Choroid plexus epithelial cell (primary cell): ENCODE results near the gene MGMT.

ENCODE experiments used
- DNase-seq: peaks from one replicate; pipeline ENCODE4 v3.0.0-alpha.2; 2010; ENCODE audit warnings: low read depth
- H3K4me3 ChIP-seq: 2 replicates; pipeline ENCODE4 v1.5.1; 2011; ENCODE audit warnings: low read depth, mild to moderate bottlenecking, control low read depth, low read length, moderate library complexity
- TF ChIP-seq, protein P1 (sequence below): conservative IDR thresholded peaks from 2 replicates; pipeline ENCODE4 v1.5.1; 2011; ENCODE audit warnings: low read depth, mild to moderate bottlenecking, control low read depth, inconsistent platforms, low read length, moderate library complexity

MGMT gene

DNA sequence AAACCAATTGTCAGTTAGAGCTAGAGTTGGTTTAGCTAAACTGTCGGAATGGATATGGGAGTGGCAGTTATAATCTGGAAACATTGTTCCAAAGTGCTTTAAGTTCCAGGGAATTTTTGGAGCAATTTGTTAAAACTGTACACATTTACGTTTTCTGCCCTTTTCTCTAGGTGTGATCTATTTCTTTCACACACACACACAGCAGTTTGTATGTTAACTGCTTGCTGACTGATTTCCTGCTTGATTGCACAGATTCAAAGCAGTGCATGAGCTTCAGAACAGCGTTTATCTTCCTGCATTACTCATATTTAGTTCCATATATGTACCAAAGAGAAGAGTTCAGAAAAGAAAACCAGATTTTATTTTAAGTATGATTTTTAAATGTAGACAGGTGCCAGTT is 57.9 kb downstream of the MGMT start:
- DNase-seq: no peak
- TF ChIP-seq, protein P1, sequence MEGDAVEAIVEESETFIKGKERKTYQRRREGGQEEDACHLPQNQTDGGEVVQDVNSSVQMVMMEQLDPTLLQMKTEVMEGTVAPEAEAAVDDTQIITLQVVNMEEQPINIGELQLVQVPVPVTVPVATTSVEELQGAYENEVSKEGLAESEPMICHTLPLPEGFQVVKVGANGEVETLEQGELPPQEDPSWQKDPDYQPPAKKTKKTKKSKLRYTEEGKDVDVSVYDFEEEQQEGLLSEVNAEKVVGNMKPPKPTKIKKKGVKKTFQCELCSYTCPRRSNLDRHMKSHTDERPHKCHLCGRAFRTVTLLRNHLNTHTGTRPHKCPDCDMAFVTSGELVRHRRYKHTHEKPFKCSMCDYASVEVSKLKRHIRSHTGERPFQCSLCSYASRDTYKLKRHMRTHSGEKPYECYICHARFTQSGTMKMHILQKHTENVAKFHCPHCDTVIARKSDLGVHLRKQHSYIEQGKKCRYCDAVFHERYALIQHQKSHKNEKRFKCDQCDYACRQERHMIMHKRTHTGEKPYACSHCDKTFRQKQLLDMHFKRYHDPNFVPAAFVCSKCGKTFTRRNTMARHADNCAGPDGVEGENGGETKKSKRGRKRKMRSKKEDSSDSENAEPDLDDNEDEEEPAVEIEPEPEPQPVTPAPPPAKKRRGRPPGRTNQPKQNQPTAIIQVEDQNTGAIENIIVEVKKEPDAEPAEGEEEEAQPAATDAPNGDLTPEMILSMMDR: no peak
- H3K4me3 ChIP-seq: no peak overlapping the region

DNA sequence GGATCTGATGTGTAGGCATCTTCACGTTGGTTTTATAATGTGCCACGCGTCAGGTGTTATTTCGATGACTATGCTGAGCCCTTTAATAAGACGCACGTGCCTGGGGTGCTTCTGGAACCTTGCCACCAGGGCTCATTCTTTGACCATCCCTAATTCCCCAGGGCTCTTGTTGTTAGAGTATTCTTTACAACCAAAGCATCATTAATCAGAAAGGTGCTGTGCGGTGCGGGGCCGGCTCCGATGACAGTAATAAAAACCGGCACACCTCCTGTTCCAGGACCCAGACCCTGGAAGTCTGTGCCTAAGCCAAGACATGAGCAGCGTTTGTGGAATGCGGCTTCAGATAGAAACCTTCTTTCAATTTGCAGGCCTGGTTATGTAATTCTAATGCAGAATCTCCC is 58.4 kb downstream of the MGMT start:
- TF ChIP-seq, protein P1: no peak
- peak; percentile 76 for DNase-seq
- no peak overlapping the region for H3K4me3 ChIP-seq

DNA sequence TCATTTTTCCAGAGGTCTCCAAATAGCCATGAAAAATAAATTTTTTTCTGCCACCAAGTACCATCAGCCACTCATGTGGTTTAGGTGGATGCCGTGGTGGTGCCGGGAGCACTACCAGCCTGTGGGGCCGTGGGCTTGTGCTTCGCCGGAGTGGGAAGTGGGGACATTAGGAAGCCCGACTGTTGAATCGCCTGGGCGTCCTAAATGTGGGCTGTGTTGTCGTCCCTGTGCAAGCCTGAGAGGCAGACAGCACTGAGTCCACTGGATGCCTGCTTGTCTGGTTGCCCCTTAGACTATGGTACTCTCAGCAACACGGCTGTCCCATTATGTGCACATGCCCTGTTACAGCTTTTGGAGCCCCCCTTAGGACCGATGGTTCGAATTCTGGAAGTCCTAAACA is 59.9 kb downstream of the MGMT start:
- no peak for DNase-seq
- TF ChIP-seq, protein P1: no peak
- H3K4me3 ChIP-seq: no peak overlapping the region

DNA sequence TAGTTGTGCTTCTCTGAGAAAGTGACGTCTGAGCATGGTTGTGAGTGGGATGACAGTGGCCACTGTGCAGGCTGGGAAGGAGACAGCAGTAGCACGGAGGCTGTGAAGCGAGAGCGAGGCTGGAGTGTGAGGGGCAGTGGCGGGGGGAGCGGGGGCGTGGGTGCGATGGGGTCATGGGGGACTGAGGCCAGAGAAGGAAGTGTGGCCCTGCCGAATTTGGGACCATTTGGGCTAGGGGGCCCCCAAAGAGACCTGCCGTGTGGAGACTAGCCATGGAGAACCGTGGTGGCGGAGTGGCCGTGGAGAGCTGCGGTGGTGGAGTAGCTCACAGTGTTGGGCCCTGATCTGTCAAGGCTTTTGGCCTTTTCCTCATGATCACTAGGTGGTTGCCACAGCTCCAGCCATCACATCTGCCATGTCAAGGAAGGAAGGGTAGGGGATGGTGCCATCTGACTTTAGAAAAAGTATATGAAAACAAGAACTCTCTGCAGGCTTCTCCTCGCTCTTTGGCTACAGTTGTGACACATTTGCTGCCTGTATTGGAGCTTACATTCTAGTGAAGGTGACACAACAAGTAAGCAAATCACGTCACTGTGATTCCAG is 61.4 kb downstream of the MGMT start:
- no peak for DNase-seq
- H3K4me3 ChIP-seq: no peak overlapping the region
- TF ChIP-seq, protein P1: no peak

DNA sequence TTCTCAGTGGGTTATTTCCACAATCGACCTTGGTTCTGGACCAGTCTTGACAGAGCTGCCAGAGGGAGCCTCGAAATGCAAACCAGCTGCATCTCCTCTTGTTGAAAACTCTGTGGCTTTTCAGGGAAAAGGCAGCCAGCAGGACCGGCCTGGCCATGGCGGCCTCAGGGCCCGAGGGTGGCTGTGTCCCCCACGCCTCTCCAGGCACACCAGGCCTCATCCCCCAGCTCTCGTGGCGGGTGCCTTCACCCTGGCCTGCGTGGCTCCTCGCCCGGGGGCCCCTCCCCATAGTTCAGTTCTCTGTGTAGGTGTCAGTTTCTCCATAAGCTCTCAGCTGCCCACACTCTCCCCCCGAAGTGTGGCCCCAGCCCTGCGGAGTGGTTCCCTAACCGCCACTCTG is 63.5 kb downstream of the MGMT start:
- DNase-seq: no peak
- no peak overlapping the region for H3K4me3 ChIP-seq
- TF ChIP-seq, protein P1: no peak

DNA sequence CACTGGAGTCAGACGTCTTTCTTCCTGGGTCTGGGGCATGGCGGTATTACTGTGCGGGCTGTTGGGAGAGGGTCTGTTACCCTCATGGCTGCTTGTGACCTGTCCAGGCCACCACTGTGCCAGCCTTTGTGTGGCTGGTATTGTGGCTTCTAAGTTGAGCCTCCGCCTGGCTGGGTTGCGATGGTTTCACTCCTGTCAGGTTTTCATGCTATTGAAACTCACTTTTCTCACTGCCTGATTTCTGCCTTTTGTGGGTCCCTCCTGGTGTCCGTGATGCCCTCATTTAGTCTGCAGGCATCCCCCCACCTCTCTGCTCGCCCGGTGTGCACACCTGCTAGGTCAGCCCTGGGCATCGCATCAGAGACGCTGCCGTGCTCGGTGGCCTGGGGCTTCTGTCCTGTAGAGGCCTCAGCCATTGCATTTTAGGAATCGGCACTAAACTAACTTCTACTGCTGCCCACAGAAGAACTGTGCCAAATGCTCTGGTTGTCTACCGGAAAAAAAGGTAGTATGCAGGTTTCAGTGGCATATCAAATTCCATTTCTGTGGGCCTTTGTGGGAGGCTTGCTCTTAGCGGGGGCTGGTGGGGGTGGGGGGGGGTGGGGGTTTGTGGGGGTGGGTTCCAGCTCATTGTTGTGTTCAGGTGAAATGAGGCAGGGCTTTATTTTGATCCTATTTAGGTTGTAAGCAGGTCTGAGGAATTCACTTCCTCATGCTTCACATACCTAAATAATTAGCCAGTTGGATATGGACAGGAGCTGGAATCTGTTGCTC is 64.3 kb downstream of the MGMT start:
- no peak overlapping the region for H3K4me3 ChIP-seq
- peak; percentile 75 for DNase-seq
- TF ChIP-seq, protein P1: no peak
